NK-92 (cell line): ENCODE data around the gene CELSR3.

Experiments used
- DNase-seq: peaks from one replicate; lab custom pipeline; 2025; ENCODE audit not compliant: unreplicated experiment; lab: John Stamatoyannopoulos, UW

Gene CELSR3

GRCh38 chr3:48662753-48663488 lies at the start of gene CELSR3:
CELSR3 (minus strand) TSS chr3:48662886; CDS start chr3:48662634, 252 bp downstream.
- DNase-seq: no peak

GRCh38 chr3:48711727-48712126 lies 49.0 kb upstream of the CELSR3 start:
- DNase-seq: no peak

GRCh38 chr3:48709051-48709461 lies 46.4 kb upstream of the CELSR3 start:
- DNase-seq: no peak

- DNase-seq: no peak
These were observed 45.8 kb upstream of the CELSR3 start for GRCh38 chr3:48708481-48708889.

GRCh38 chr3:48707157-48707556 lies 44.5 kb upstream of the CELSR3 start:
- DNase-seq: no peak

- no peak for DNase-seq
These were observed 39.7 kb upstream of the CELSR3 start for GRCh38 chr3:48702320-48702920.

- no peak for DNase-seq
These were observed 38.2 kb upstream of the CELSR3 start for GRCh38 chr3:48700731-48701405.

GRCh38 chr3:48698891-48699290 lies 36.2 kb upstream of the CELSR3 start:
- no peak for DNase-seq

- DNase-seq: no peak
These were observed 35.3 kb upstream of the CELSR3 start for GRCh38 chr3:48697952-48698351.

- DNase-seq: no peak
These were observed 33.9 kb upstream of the CELSR3 start for GRCh38 chr3:48696601-48697000.

GRCh38 chr3:48696156-48696555 lies 33.5 kb upstream of the CELSR3 start:
- DNase-seq: no peak

GRCh38 chr3:48695393-48695753 lies 32.7 kb upstream of the CELSR3 start:
- no peak for DNase-seq

GRCh38 chr3:48694610-48695392 lies 32.1 kb upstream of the CELSR3 start:
- DNase-seq: no peak

GRCh38 chr3:48693826-48694225 lies 31.1 kb upstream of the CELSR3 start:
- DNase-seq: no peak

GRCh38 chr3:48692551-48692950 lies 29.9 kb upstream of the CELSR3 start:
- DNase-seq: no peak

GRCh38 chr3:48690846-48691458 lies 28.3 kb upstream of the CELSR3 start:
- DNase-seq: no peak

- DNase-seq: no peak
These were observed 26.7 kb upstream of the CELSR3 start for GRCh38 chr3:48689384-48689783.

GRCh38 chr3:48688737-48689075 lies 26.0 kb upstream of the CELSR3 start:
- DNase-seq: no peak

GRCh38 chr3:48688032-48688736 lies 25.5 kb upstream of the CELSR3 start:
- no peak for DNase-seq

GRCh38 chr3:48687220-48687678 lies 24.6 kb upstream of the CELSR3 start:
- DNase-seq: no peak
